HFFc6 (cell line): ENCODE results near the gene MAP2K5. TPM values are rescaled to one million over a fixed set of nuclear protein-coding genes. Genes with fewer than 3 reads are reported as not detected.

ENCODE experiments used
- DNase-seq: peaks from one replicate; pipeline ENCODE4 v3.0.0-alpha.2; 2018
- H3K27ac Mint-ChIP-seq: 2 replicates; pipeline ENCODE4 v1.8.0; 2020; ENCODE audit warnings: mild to moderate bottlenecking, mixed read lengths
- H3K27me3 Mint-ChIP-seq: 2 replicates; pipeline ENCODE4 v1.8.0; 2021; ENCODE audit warnings: mild to moderate bottlenecking, moderate library complexity, mixed read lengths; ENCODE audit not compliant: insufficient read depth
- H3K36me3 Mint-ChIP-seq: 2 replicates; pipeline ENCODE4 v1.8.0; 2021; ENCODE audit warnings: low read depth, mixed read lengths
- H3K4me1 Mint-ChIP-seq: 2 replicates; pipeline ENCODE4 v1.8.0; 2020; ENCODE audit warnings: low read depth, mixed read lengths
- H3K4me3 Mint-ChIP-seq: 2 replicates; pipeline ENCODE4 v1.8.0; 2020; ENCODE audit warnings: mild to moderate bottlenecking, moderate library complexity, mixed read lengths
- H3K9me3 Mint-ChIP-seq: 2 replicates; pipeline ENCODE4 v1.8.0; 2020; ENCODE audit warnings: mild to moderate bottlenecking, mixed read lengths
- total RNA-seq, 6 experiments: library from RNA; stranded (reverse); fragmentation: NEBNext Ultra II Directional; extraction: Animal tissue kit (Norgen Biotek cat#: 25700); gene quantifications; 2 replicates in 1 of 6; 3 replicates in 5 of 6; pipeline ENCODE4 v1.2.3, GENCODE V29; 2021
- TF ChIP-seq, protein P1 (sequence below): fragments of 200-600 bp; sonication (generic); IDR thresholded peaks from 2 replicates; pipeline ENCODE4 v1.5.0; 2021; ENCODE audit warnings: antibody characterized with exemption, mild to moderate bottlenecking

MAP2K5 gene
- total RNA-seq, 6 experiments from 2014 or later: 10.2 to 14.3 (median 13.3) TPM

DNA sequence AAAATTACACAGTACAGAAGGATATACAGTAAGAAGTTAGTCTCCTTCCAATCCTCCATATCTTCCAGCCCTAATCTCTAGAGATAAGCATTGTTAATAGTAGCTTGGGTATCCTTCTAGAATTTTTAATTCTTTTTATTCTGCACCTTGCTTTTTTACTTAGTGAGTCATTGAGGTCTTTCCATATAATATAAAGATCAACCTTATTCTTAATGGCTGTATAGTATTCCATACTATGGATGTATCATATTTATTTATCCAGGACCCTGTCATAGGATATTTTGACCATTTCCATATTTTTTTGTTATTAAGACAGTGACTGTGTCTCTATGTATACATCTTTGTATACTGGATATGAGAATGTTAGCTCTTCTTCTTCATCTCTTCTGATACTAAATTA, 246.5 kb downstream of the MAP2K5 start:
- H3K4me3 Mint-ChIP-seq: no peak overlapping the region
- no peaks in the 10 kb centered on the region; the same call in 1 of the 2 replicates for H3K27me3 Mint-ChIP-seq
- H3K4me1 Mint-ChIP-seq: peaks cover 7% of the 10 kb centered on the region
- no peak overlapping the region for H3K27ac Mint-ChIP-seq
- TF ChIP-seq, protein P1, sequence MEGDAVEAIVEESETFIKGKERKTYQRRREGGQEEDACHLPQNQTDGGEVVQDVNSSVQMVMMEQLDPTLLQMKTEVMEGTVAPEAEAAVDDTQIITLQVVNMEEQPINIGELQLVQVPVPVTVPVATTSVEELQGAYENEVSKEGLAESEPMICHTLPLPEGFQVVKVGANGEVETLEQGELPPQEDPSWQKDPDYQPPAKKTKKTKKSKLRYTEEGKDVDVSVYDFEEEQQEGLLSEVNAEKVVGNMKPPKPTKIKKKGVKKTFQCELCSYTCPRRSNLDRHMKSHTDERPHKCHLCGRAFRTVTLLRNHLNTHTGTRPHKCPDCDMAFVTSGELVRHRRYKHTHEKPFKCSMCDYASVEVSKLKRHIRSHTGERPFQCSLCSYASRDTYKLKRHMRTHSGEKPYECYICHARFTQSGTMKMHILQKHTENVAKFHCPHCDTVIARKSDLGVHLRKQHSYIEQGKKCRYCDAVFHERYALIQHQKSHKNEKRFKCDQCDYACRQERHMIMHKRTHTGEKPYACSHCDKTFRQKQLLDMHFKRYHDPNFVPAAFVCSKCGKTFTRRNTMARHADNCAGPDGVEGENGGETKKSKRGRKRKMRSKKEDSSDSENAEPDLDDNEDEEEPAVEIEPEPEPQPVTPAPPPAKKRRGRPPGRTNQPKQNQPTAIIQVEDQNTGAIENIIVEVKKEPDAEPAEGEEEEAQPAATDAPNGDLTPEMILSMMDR: no peak
- peaks cover 4% of the 10 kb centered on the region; the same call in 1 of the 2 replicates for H3K36me3 Mint-ChIP-seq
- no peak for DNase-seq
- H3K9me3 Mint-ChIP-seq: no peaks in the 10 kb centered on the region

DNA sequence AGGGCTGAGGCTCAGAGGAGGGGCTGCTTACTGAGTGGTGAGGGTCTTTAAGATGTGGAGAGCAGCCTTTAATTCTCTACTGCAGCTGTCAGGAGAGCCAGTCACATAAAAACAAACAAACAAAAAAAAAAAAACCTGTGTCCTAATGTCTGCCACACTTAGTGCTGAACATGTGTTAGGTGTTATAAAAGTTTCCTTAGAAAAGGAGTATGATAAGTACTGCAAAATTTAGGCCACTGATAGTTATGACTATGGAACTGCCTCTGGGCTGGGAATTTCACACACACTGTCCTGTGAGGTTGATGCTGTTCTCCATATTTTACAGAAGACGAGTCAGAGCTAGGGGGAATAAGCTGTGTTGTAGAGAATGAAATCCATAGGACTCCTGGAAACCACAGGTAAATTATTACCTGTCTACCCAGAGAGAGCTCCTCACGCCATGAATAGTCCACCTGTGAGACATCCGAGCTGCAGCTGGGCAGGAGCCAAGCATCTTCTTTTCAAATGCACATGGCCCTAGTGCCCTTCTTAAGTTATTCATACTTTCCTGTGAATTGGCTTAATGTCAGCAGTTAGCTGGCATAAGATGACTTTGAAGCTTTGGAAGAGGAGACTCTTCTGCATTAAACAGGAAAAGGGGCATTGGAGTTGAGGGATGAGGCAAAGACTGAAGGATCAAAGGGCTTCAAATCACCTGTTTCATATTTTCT, 248.3 kb downstream of the MAP2K5 start:
- H3K36me3 Mint-ChIP-seq: peaks cover 14% of the 10 kb centered on the region
- DNase-seq: no peak
- H3K27ac Mint-ChIP-seq: no peak overlapping the region
- H3K4me3 Mint-ChIP-seq: no peak overlapping the region
- TF ChIP-seq, protein P1: no peak
- no peaks in the 10 kb centered on the region for H3K27me3 Mint-ChIP-seq
- H3K4me1 Mint-ChIP-seq: peaks cover 7% of the 10 kb centered on the region
- peaks cover 10% of the 10 kb centered on the region for H3K9me3 Mint-ChIP-seq

DNA sequence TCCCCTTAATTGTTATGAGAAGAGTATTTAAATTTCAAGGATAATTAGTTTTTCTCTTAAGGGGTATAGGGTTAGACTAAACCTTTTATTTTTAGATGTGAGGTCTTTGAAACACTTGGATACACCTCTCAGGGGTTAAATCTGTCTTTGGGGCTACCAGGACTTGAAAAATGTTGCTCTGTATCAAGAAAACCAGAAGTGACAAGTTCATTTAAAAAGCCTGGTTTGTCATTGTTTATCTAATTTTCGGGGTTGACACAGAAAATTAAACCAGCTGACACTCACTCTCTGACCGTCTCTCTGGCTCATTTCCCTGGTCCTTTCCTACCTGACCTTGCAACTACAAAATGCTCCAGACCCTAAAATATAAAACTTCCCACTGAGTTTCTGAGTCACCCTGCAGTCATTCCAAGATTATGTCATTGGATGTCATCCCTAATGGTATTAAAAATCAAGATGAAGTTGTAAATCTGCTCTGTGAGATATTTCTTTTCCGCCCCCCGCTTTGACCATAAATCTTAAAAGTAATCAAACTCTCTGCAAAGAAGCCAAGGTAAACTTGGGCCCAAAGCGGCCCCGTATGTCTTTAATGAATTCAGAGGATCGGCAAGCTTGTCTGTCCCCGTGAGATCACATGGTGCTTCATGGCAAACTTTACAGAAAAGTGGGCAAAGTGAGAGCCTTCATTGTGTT, 249.9 kb downstream of the MAP2K5 start:
- H3K36me3 Mint-ChIP-seq: peaks cover 20% of the 10 kb centered on the region
- H3K27me3 Mint-ChIP-seq: no peaks in the 10 kb centered on the region
- H3K4me1 Mint-ChIP-seq: peaks cover 7% of the 10 kb centered on the region
- no peak for DNase-seq
- no peak overlapping the region for H3K4me3 Mint-ChIP-seq
- H3K27ac Mint-ChIP-seq: no peak overlapping the region
- TF ChIP-seq, protein P1: no peak
- peaks cover 11% of the 10 kb centered on the region for H3K9me3 Mint-ChIP-seq

DNA sequence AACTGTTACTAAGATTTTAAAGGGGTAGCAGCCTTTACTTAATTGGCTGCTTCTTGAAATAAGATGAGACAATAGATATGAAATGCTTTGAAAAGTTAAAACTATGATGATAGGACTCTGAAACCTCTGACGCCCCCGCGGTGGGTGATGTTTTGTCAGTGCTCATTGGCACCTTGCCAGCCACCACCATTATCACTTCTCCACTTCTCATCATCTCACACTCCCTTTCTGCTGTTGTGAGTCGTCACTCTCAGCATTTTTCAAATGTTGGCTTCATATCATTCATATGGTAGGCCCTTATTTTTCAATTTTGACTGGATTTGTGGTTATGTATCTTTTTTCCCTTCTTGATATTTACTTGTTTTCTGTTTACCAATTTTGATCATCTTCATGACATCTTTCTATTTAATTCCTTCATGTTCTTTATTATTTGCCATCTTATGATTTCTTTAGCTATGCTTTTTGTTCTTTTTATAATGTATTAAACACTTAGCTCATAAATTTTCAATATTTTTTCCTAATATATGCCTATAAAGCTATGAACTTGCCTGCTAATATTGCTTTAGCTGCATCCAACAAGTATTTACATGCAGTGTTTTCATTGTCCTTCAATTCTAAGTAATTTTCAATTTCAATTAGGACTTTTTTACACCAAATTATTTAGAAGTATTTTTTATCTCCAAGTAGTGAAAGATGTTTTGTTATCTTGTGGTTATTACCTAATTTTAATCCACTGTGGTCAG, 252.5 kb downstream of the MAP2K5 start:
- peaks cover 7% of the 10 kb centered on the region for H3K4me1 Mint-ChIP-seq
- H3K4me3 Mint-ChIP-seq: no peak overlapping the region
- TF ChIP-seq, protein P1: no peak
- no peaks in the 10 kb centered on the region for H3K27me3 Mint-ChIP-seq
- DNase-seq: no peak
- H3K27ac Mint-ChIP-seq: no peak overlapping the region
- H3K36me3 Mint-ChIP-seq: peaks cover 20% of the 10 kb centered on the region
- H3K9me3 Mint-ChIP-seq: peaks cover 11% of the 10 kb centered on the region

DNA sequence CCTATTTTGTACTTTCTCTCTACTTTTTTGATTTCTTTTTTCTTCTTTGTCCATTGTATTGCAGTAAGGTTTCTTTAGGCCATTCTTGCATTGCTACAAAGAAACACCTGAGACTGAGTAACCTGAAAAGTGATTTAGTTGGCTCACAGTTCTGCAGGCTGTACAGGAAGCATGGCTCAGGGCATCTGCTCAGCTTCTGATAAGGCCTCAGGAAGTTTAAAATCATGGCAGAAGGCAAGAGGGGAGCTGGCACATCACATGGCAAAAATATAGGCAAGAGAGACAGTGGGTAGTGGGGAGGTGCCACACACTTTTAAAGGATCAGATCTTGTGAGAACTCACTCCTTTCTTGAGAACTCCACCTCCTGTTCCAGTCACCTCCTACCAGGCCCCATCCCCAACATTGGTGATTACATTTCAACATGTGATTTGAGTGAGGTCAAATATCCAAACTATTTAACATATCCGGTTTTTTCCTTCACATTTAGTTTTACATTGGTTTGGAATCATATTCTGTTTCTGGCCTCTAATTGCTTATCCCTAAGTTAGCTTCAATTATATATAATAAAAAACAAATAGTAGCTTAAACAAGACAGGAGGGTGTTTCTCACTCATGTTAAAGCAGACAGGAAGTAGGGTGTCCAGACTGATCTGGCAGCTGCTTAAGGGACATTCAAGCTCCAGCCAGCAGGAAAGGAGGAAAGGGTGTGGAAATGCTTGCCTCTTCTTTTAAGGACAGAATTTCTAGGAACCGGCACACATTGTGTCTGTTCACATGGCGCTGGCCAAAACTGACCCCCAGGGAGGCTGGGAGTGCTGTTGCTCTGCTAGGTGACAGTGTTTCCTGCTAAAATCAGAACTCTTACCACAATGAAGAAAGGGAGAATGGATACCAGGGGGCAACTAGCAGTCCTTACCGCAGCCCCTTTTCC, 254.0 kb downstream of the MAP2K5 start:
- Mint-ChIP-seq H3K27ac (no peak overlapping the region), H3K9me3 (peaks cover 11% of the 10 kb centered on the region), H3K36me3 (peaks cover 20% of the 10 kb centered on the region), H3K4me3 (no peak overlapping the region), H3K27me3 (no peaks in the 10 kb centered on the region), H3K4me1 (peaks cover 7% of the 10 kb centered on the region)
- no peak for DNase-seq
- TF ChIP-seq, protein P1: no peak
